GM18520 (cell line): Measurements from ENCODE around the gene C2CD2.

Experiments used
- ATAC-seq: cut with Tn5 transposase; IDR thresholded peaks from one replicate; pipeline ENCODE4 v1.9.1; 2021; ENCODE audit not compliant: unreplicated experiment

C2CD2 gene

GRCh38 chr21:41869771-41870170 lies 84.0 kb downstream of the C2CD2 start:
- no peak for ATAC-seq

- ATAC-seq, result peak; percentile 42
Measured at GRCh38 chr21:41868062-41868710, 85.6 kb downstream of the C2CD2 start.

- ATAC-seq, result no peak
Measured at GRCh38 chr21:41867313-41867712, 86.5 kb downstream of the C2CD2 start.

GRCh38 chr21:41866274-41866809 lies 87.5 kb downstream of the C2CD2 start:
- no peak for ATAC-seq

DNA sequence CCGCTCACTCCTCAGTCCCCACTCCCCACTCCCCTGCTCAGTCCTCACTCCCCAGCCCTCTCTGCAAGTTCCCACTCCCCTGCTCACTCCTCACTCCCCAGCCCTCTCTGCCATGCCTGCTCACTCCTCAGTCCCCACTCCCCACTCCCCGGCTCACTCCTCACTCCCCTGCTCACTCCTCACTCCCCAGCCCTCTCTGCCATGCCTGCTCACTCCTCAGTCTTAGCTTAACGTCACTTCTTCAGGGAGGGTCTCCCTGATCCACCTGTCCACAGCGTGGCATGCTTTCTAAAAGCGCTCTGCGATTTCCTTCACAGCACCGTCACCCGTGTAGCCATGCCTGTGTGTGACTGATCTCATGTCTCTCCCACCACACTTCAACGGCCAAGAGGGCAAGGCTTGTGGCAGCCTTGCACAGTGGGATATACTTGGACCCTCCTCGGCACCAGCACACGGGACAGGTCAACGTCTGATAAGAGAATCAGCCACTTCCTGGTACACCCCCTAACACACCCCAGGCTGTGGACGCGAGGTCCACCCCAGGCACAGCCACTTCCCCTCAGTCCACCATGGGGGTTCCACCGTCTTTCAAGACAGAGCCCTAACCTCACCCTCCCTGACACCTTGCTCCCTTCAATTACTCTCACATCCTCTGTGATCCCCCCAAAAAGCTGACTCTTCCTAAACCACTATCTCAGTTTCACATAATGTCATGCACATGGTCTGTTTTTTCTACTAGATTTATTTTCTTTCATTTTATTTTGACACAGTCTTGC lies 88.6 kb downstream of the C2CD2 start:
- ATAC-seq, result peak; percentile 35

DNA sequence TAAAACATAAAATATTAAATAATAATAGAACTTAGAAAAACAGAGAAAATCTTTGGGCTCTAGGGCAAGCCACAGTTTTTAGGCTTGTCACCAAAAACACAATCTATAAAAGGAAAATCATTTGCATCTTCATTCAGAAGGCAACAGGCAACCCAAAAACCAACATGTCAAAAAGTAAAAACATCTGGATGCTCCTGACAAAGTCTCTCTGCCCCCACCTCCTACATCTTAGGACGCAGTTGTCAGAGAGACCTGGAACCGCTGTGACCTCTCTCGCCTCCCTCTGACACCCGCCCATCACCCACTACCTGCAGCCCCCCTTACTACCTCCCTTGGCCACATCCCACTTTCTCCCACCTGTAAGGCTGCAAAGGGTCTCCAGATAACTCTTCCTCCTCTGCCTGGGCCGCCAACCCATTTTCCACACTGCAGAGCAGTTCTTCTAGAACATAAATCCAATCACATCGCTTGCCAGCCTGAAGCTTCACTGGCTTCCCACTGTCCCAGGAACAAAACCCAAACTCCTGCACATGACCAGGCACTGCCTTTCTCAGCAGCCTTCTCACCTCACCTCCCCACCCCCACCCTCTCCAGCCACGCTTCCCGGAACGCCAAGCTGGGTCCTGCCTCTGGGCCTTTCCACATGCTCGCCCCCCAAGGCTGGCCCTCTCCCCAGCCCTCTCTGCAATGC lies 89.4 kb downstream of the C2CD2 start:
- no peak for ATAC-seq

DNA sequence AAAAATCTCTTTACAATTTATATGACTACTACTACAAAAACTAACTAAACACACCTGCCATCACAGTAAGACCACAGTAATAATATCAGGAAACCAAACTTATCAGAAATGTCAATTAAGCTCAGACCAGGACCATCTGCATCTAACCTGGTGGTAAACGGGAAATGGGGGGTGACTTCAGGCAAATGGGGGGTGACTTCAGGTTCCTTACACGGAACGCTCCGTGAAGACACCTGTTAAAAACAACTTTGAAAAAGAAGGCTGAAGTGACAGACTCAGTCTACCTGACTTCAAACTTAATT lies 90.4 kb downstream of the C2CD2 start:
- ATAC-seq, result no peak

DNA sequence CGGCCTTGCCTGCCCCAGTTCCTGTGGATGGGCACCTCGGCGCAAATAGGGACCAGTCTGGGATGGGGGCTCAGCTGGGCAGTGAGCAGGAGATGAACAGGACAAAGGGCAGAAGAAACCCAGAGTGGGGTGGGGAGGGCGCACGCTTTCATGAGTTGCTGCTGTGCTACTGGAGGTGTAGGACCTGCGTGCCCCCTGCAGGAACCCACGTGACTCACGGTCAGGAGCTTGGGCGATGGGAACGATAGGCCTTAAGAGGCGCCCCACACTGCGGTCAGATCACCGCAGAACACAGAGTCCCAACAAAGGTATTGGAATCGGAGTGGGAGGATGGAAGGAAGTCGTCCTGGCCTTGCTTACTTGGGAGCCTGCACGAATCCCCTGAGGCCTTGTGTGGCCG lies 91.8 kb downstream of the C2CD2 start:
- ATAC-seq, result no peak

DNA sequence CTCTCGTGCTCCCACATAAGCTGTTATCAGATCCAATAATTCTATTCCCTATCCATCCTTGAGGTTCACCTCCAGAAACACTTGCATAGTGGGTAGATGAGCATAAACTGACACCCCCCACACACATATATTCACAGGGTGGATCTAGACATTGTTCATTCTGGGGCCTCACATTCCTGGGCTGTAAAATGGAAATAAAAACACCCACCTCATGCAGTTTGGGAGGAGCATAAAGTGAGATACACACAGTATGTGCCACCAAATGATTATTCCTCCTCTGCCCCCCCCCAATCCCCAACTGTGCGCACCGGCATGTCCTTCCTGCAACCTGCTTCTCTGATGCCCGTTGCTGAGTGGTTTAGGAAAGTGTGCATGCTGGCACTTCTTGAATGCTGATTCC lies 92.6 kb downstream of the C2CD2 start:
- ATAC-seq, result no peak

DNA sequence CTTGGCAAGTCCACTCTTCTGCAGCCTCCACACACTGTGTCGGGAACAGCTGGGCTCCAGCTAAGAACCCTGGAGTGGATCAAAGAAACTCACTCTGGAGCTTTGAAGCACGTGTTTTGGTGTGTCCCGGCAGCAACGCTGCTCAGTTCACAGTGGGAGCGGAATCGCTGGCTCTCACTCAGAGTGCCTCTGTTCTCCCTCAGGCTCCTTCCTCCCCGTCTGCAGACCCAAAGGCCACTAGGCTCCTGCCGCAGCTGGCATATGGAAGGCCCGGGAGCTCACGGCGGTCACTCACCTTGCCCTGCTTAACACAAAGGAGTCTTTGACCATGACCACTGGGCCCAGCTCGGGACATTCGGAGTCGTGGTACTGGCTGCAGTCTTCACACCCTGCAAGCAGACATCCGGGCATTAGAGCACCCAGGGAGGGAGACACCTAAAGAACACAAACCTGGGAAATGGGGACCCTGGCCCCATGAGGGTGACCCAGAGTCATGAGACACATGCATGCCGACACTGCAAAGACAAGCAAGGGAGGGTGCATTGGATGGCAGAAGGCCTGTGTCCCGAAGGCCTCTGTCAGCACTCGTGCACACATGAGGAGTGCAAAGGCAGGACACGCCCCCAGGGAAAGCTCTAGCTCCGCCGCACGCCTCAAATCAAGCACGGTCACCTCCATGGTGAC lies 94.4 kb downstream of the C2CD2 start:
- ATAC-seq, result no peak

DNA sequence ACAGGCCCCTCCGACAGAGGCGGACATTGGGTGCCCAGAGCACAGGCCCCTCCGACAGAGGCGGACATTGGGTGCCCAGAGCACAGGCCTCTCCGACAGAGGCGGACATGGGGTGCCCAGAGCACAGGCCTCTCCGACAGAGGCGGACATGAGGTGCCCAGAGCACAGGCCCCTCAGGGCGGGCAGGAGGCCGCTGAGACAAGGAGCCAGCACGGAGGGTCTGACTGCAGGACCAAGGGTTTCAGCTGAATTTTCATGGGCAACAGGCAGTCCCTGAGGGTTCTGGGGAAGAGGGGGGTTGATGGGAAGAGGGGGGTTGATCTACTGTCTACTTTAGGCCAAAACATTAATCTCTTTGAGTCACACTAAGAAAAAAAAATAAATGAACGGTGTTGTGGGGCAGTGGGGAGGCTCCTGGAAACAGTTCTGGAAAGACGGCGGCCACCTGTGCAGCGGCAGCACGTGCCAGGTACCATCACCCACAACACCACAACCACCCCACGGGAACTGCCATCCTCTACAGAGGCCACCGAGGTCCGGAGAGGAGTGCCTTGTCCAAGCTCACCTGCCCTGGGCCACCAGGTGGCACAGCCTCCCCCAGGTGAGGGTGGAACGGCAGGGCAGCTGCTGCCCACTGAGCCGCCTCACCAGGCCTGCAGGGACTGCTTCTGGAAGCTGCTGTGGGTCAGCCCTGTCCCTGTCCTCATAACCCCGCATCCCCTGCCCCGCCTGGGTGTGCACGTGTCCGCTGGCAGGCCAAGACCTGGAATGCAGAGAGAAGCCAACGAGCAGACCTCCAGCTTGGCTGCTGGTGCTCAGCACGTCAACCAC lies 95.1 kb downstream of the C2CD2 start:
- ATAC-seq, result no peak

GRCh38 chr21:41857771-41858300 lies 96.0 kb downstream of the C2CD2 start:
- no peak for ATAC-seq

DNA sequence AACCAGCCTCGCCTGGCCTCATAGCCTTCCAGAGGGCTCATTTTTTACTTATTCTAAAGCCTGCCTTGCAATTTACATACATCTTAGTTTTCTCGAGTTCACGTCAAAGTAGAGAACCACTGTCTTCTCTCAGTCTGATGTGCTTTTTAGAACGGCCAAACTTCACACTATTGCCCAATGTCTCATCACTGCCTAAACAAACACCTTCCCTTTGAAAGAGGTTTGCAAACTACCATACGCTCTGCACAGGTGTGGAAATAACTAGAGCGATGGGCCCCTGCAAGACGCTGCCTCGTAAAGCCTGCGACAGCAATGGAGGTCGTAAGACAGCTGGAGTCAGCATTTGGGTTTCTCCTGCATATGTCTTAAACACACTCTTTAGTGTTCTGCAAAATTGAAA lies 97.2 kb downstream of the C2CD2 start:
- no peak for ATAC-seq

GRCh38 chr21:41854426-41854995 lies 99.3 kb downstream of the C2CD2 start:
- ATAC-seq, result no peak

DNA sequence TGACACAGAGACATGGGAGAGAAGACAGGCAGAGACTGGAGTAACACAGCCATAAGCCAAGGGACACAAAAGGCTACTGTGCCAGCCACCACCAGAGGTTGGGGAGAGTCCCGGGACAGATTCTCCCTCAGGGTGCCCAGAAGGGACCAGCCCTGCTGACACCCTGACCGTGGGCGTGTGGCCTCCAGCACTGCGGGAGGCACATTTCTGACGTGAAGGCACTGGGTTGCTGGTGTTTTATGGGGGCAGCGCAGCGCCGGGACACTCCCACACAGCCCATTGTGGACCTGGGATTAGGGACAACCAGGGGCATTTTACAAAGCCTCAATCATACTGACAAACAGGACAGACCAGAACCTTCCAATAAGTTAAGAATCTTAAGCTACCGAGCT lies 100.9 kb downstream of the C2CD2 start:
- ATAC-seq, result no peak

- ATAC-seq, result no peak
Measured at GRCh38 chr21:41852151-41852928, 101.5 kb downstream of the C2CD2 start.

GRCh38 chr21:41851090-41851790 lies 102.6 kb downstream of the C2CD2 start:
- no peak for ATAC-seq

DNA sequence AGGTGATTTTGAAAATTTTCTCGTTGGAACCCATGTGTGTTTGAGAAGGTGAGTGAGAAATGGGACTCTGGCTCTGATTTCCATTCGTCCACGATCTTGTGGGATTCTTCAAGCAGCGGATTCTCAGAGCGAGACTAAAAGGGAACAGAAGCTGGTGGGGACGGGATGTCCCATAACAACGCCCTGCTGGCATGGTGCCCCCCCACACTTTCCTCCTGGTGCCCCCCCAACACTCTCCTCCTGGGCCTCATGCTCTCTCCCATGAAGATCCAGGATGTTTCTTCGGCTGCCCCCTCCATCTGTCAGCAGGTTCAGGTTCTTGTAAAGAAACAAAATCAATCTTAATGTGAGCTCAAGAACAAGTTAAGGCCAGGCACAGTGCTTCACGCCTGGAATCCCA lies 103.7 kb downstream of the C2CD2 start:
- no peak for ATAC-seq
